ENCODE measurements around the gene SDF2L1. TPM values are rescaled to one million over a fixed set of nuclear protein-coding genes. Genes with fewer than 3 reads are reported as not detected.
A peak's percentile ranks its signal among the peaks of the same experiment; 100 is the strongest.

SDF2L1 gene
- total and polyA plus RNA-seq, 2 of the 13 experiments (the other 11 are each of a cell fraction or from before 2014, with no cell fraction given), result 18.0 to 57.4 TPM

DNA sequence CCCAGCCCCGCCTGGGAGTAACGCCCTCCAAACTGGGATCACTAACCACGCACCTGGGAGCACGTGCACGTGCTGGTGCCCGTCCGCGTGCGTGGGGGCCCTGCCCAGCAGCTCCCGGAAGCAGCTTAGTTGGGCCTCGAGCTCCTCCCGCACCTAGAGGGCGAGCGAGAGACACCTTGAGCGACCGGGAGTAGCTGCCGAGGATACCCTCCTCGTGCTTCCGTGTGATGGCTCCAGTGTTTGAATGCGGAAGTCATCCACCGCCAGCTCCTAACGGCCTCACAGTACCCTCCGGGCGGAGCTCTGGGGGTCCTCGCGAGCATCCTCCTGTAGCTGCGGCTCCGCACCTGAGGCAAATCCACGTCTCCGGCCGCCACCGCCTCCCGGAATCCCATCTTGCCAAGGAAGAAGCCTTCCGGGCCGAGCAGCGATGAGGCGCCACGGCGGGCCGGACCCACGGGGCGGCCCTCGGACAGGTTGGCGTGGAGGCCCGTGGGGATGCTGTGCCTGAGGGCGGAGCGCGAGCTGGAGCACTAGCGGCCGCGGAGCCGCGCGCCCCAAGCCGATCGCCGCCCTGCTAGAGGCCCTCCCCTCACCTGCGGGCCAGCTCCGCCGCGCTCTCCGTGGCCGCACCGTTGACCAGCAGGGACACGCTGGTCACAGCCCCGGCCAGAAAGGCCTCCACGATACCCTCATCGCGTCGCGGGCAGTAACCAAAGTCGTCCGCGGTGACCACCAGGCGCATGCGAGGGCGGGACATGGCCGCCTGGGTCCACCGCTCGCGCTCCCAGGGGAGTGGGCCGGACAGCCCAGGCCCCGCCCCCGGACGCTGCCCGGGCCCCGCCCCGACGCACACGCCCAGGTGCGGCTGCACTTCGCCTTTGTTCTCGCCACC, 12.6 kb upstream of the SDF2L1 start, which contains the start of gene YDJC (continued):
- no peak for TF ChIP-seq HNF4G (IDR thresholded peaks at IDR 0.05; ENCODE audit: borderline replicate concordance, low read depth, low read length)
- 0 out of 2 replicates have a peak, but pooled peaks have one; percentile 32 for TF ChIP-seq HNF4G (CRISPR knock-in tag; IDR thresholded peaks at IDR 0.05; ENCODE audit: borderline replicate concordance, low read depth)
- TF ChIP-seq SRSF9 (IDR thresholded peaks at IDR 0.05; ENCODE audit: borderline replicate concordance, insufficient read depth, low read depth, low read length, poor library complexity, severe bottlenecking), result no peak
- 0 out of 2 replicates have a peak, but pooled peaks have one; percentile 69 for TF ChIP-seq ZNF839 (CRISPR knock-in tag; IDR thresholded peaks at IDR 0.05; ENCODE audit: borderline replicate concordance)
- TF ChIP-seq, protein P1, sequence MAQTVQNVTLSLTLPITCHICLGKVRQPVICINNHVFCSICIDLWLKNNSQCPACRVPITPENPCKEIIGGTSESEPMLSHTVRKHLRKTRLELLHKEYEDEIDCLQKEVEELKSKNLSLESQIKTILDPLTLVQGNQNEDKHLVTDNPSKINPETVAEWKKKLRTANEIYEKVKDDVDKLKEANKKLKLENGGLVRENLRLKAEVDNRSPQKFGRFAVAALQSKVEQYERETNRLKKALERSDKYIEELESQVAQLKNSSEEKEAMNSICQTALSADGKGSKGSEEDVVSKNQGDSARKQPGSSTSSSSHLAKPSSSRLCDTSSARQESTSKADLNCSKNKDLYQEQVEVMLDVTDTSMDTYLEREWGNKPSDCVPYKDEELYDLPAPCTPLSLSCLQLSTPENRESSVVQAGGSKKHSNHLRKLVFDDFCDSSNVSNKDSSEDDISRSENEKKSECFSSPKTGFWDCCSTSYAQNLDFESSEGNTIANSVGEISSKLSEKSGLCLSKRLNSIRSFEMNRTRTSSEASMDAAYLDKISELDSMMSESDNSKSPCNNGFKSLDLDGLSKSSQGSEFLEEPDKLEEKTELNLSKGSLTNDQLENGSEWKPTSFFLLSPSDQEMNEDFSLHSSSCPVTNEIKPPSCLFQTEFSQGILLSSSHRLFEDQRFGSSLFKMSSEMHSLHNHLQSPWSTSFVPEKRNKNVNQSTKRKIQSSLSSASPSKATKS (CRISPR knock-in tag; IDR thresholded peaks at IDR 0.05), result 0 out of 2 replicates have a peak, but pooled peaks have one; percentile 47
- TF ChIP-seq, protein P2, sequence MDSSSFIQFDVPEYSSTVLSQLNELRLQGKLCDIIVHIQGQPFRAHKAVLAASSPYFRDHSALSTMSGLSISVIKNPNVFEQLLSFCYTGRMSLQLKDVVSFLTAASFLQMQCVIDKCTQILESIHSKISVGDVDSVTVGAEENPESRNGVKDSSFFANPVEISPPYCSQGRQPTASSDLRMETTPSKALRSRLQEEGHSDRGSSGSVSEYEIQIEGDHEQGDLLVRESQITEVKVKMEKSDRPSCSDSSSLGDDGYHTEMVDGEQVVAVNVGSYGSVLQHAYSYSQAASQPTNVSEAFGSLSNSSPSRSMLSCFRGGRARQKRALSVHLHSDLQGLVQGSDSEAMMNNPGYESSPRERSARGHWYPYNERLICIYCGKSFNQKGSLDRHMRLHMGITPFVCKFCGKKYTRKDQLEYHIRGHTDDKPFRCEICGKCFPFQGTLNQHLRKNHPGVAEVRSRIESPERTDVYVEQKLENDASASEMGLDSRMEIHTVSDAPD (CRISPR knock-in tag; IDR thresholded peaks at IDR 0.05), result 0 out of 2 replicates have a peak, but pooled peaks have one; percentile 30
- TF ChIP-seq THAP11 (CRISPR knock-in tag; IDR thresholded peaks at IDR 0.05), result peak; percentile 86
- no peak for TF ChIP-seq EP300 (IDR thresholded peaks at IDR 0.05; ENCODE audit: low read depth in 2 of 2, low read length in 2 of 2)
- peak; percentile 65 for TF ChIP-seq EP300 (CRISPR knock-in tag; IDR thresholded peaks at IDR 0.05; ENCODE audit: borderline replicate concordance)
- peak; percentile 56; the same call in 1 of the 2 replicates for TF ChIP-seq ONECUT2 (CRISPR knock-in tag; IDR thresholded peaks at IDR 0.05)
- peak; percentile 66; the same call in 1 of the 2 replicates for TF ChIP-seq MED13 (CRISPR knock-in tag; IDR thresholded peaks at IDR 0.05)
- TF ChIP-seq EED (CRISPR knock-in tag; IDR thresholded peaks at IDR 0.05), result no peak
- TF ChIP-seq, protein P3, sequence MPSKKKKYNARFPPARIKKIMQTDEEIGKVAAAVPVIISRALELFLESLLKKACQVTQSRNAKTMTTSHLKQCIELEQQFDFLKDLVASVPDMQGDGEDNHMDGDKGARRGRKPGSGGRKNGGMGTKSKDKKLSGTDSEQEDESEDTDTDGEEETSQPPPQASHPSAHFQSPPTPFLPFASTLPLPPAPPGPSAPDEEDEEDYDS (CRISPR knock-in tag; IDR thresholded peaks at IDR 0.05), result peak; percentile 80
- TF ChIP-seq NFKBIZ (CRISPR knock-in tag; IDR thresholded peaks at IDR 0.05), result peak; percentile 97
- TF ChIP-seq GTF2F1 (IDR thresholded peaks at IDR 0.05; ENCODE audit: low read length), result no peak
- TF ChIP-seq SMYD3 (CRISPR knock-in tag; IDR thresholded peaks at IDR 0.05), result peak; percentile 73; the same call in 1 of the 2 replicates
- TF ChIP-seq MATR3 (CRISPR knock-in tag; IDR thresholded peaks at IDR 0.05), result no peak
- peak; percentile 94 for TF ChIP-seq ETV5 (CRISPR knock-in tag; IDR thresholded peaks at IDR 0.05; ENCODE audit: borderline replicate concordance)
- peak; percentile 88 for TF ChIP-seq ZNF331 (CRISPR knock-in tag; IDR thresholded peaks at IDR 0.05)
- TF ChIP-seq, protein P4, sequence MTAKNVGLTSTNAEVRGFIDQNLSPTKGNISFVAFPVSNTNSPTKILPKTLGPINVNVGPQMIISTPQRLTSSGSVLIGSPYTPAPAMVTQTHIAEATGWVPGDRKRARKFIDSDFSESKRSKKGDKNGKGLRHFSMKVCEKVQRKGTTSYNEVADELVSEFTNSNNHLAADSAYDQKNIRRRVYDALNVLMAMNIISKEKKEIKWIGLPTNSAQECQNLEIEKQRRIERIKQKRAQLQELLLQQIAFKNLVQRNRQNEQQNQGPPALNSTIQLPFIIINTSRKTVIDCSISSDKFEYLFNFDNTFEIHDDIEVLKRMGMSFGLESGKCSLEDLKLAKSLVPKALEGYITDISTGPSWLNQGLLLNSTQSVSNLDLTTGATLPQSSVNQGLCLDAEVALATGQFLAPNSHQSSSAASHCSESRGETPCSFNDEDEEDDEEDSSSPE (CRISPR knock-in tag; IDR thresholded peaks at IDR 0.05), result peak; percentile 87
- TF ChIP-seq ZNF891 (CRISPR knock-in tag; IDR thresholded peaks at IDR 0.05), result peak; percentile 96; the same call in 1 of the 2 replicates
- peak; percentile 66 for TF ChIP-seq ASH2L (IDR thresholded peaks at IDR 0.05; ENCODE audit: insufficient read length, low read depth, low read length)
- peak; percentile 82; the same call in 1 of the 2 replicates for TF ChIP-seq ZNF224 (CRISPR knock-in tag; IDR thresholded peaks at IDR 0.05)
